HepG2 (cell line): Measurements from ENCODE around the gene USP7. TPM values are rescaled to one million over a fixed set of nuclear protein-coding genes. Genes with fewer than 3 reads are reported as not detected.

ENCODE experiments used
- CSRNP2 ChIP-seq: sonication (generic); formaldehyde crosslinking; conservative IDR thresholded peaks from 2 replicates; pipeline ENCODE4 v1.8.0; 2022; ENCODE audit warnings: low read depth, missing genetic modification reagents
- ERF ChIP-seq: IDR thresholded peaks from 2 replicates; pipeline ENCODE4 v1.6.1; 2018; ENCODE audit warnings: missing biosample characterization, missing genetic modification reagents
- HOXA7 ChIP-seq: sonication (generic); formaldehyde crosslinking; IDR thresholded peaks from 2 replicates; pipeline ENCODE4 v1.8.1; 2022; ENCODE audit warnings: mild to moderate bottlenecking, missing genetic modification reagents, moderate library complexity
- IRF2 ChIP-seq: IDR thresholded peaks from 2 replicates; pipeline ENCODE4 v1.6.1; 2018; ENCODE audit warnings: missing genetic modification reagents, missing compliant biosample characterization
- MTA3 ChIP-seq: sonication (generic); formaldehyde crosslinking; IDR thresholded peaks from 2 replicates; pipeline ENCODE4 v1.4.0; 2020; ENCODE audit warnings: missing genetic modification reagents
- RNF2 ChIP-seq: fragments of 450-650 bp; conservative IDR thresholded peaks from 2 replicates; pipeline ENCODE4 v1.6.1; 2016; ENCODE audit warnings: low read depth
- ZBTB1 ChIP-seq: sonication (generic); formaldehyde crosslinking; IDR thresholded peaks from 2 replicates; pipeline ENCODE4 v1.4.0; 2020; ENCODE audit warnings: missing genetic modification reagents, borderline replicate concordance
- ZBTB38 ChIP-seq: sonication (generic); formaldehyde crosslinking; IDR thresholded peaks from 2 replicates; pipeline ENCODE4 v1.5.1; 2020; ENCODE audit warnings: mild to moderate bottlenecking, missing genetic modification reagents
- ZBTB44 ChIP-seq: sonication (generic); formaldehyde crosslinking; IDR thresholded peaks from 2 replicates; pipeline ENCODE4 v1.4.0; 2020; ENCODE audit warnings: missing genetic modification reagents
- ZBTB49 ChIP-seq: sonication (generic); formaldehyde crosslinking; IDR thresholded peaks from 2 replicates; pipeline ENCODE4 v1.4.0; 2020; ENCODE audit warnings: missing genetic modification reagents, borderline replicate concordance
- ZBTB8A ChIP-seq: sonication (generic); formaldehyde crosslinking; IDR thresholded peaks from 2 replicates; pipeline ENCODE4 v1.4.0; 2020; ENCODE audit warnings: mild to moderate bottlenecking, low read depth, missing genetic modification reagents, borderline replicate concordance
- ZEB1 ChIP-seq: IDR thresholded peaks from 2 replicates; pipeline ENCODE4 v1.6.1; 2012; ENCODE audit warnings: mild to moderate bottlenecking, low read depth, inconsistent platforms; ENCODE audit not compliant: insufficient replicate concordance
- ZMYM4 ChIP-seq: sonication (generic); formaldehyde crosslinking; IDR thresholded peaks from 2 replicates; pipeline ENCODE4 v1.8.1; 2023; ENCODE audit warnings: mild to moderate bottlenecking, missing genetic modification reagents
- ZNF253 ChIP-seq: sonication (generic); formaldehyde crosslinking; IDR thresholded peaks from 2 replicates; pipeline ENCODE4 v1.8.0; 2022; ENCODE audit warnings: mild to moderate bottlenecking, missing genetic modification reagents, borderline replicate concordance
- ZNF431 ChIP-seq: sonication (generic); formaldehyde crosslinking; IDR thresholded peaks from 2 replicates; pipeline ENCODE4 v1.9.0; 2022; ENCODE audit warnings: missing genetic modification reagents, low read depth, mild to moderate bottlenecking, borderline replicate concordance
- ZNF609 ChIP-seq: sonication (generic); formaldehyde crosslinking; IDR thresholded peaks from 2 replicates; pipeline ENCODE4 v1.4.0; 2020; ENCODE audit warnings: mild to moderate bottlenecking, missing genetic modification reagents, borderline replicate concordance
- ZNF619 ChIP-seq: sonication (generic); formaldehyde crosslinking; IDR thresholded peaks from 2 replicates; pipeline ENCODE4 v1.4.0; 2020; ENCODE audit warnings: mild to moderate bottlenecking, missing genetic modification reagents
- ZNF788 ChIP-seq: sonication (generic); formaldehyde crosslinking; IDR thresholded peaks from 2 replicates; pipeline ENCODE4 v1.5.0; 2020; ENCODE audit warnings: mild to moderate bottlenecking, missing genetic modification reagents, borderline replicate concordance
- polyA plus RNA-seq, 8 experiments: library from polyadenylated mRNA; depleted of rRNA in 3 of 8; stranded (reverse) in 7 of 8; unstranded in 1 of 8; fragments of >200 nt; fragmentation: Illumina TruSeq in 4 of 8; extraction: Trizol in 4 of 8; gene quantifications; 2 replicates each; pipeline versions ENCODE4 v1.2.1 to v1.2.3, GENCODE V29; 2011 to 2016; ENCODE audit warnings: low read depth in 4 of 8, missing spikeins in 1 of 8, mixed read lengths in 1 of 8; ENCODE audit not compliant: insufficient read depth in 1 of 8
- total RNA-seq, 5 experiments: library from RNA; depleted of rRNA; stranded (reverse); fragments of >200 nt; fragmentation: Illumina TruSeq; extraction: Trizol; gene quantifications; 2 replicates each; pipeline ENCODE4 v1.2.3, GENCODE V29; 2016; ENCODE audit warnings: low read depth in 1 of 5

USP7 gene
- total and polyA plus RNA-seq, 2 of the 13 experiments (the other 11 are each of a cell fraction or from before 2014, with no cell fraction given) = 52.5 to 173 TPM

- no peak for TF ChIP-seq CSRNP2 (CRISPR knock-in tag)
- no peak for TF ChIP-seq MTA3
- no peak for TF ChIP-seq ZNF253 (CRISPR knock-in tag)
- TF ChIP-seq ZBTB38 = no peak
- no peak for TF ChIP-seq ZNF431 (CRISPR knock-in tag)
- TF ChIP-seq ZEB1 = no peak
- TF ChIP-seq ZNF788 = 0 out of 2 replicates have a peak, but pooled peaks have one; percentile 22
- TF ChIP-seq ZBTB8A = no peak
- no peak for TF ChIP-seq ERF (CRISPR knock-in tag)
- TF ChIP-seq ZNF619 (CRISPR knock-in tag) = no peak
- TF ChIP-seq HOXA7 = no peak
- TF ChIP-seq ZBTB44 (CRISPR knock-in tag) = no peak
- no peak for TF ChIP-seq IRF2
- no peak for TF ChIP-seq RNF2
- no peak for TF ChIP-seq ZBTB49
- TF ChIP-seq ZBTB1 = no peak
- no peak for TF ChIP-seq ZMYM4 (CRISPR knock-in tag)
- TF ChIP-seq ZNF609 = no peak
Measured at GRCh38 chr16:8858994-8859912, 104.5 kb downstream of the USP7 start (continued).
